NCI-H146 treated with DMSO at 0.1 percent for 48 hours (cell line): ENCODE data around the gene TFAP2A.

ENCODE experiments used
- DNase-seq: peaks from one replicate; lab custom pipeline; 2025; ENCODE audit not compliant: unreplicated experiment; lab: John Stamatoyannopoulos, UW

TFAP2A gene

GRCh38 chr6:10426781-10427279, 12.0 kb upstream of the TFAP2A start:
- no peak for DNase-seq

GRCh38 chr6:10425975-10426780, 11.3 kb upstream of the TFAP2A start:
- no peak for DNase-seq

GRCh38 chr6:10425176-10425974, 10.5 kb upstream of the TFAP2A start:
- DNase-seq: no peak

- DNase-seq: peak; percentile 89
Observed at GRCh38 chr6:10424040-10424439, 9.2 kb upstream of the TFAP2A start.

- no peak for DNase-seq
Observed at GRCh38 chr6:10422737-10423034, 7.8 kb upstream of the TFAP2A start.

- DNase-seq: no peak
Observed at GRCh38 chr6:10421921-10422736, 7.3 kb upstream of the TFAP2A start.

GRCh38 chr6:10421158-10421920, 6.5 kb upstream of the TFAP2A start:
- DNase-seq: no peak

GRCh38 chr6:10420546-10421157, 5.8 kb upstream of the TFAP2A start:
- DNase-seq: no peak

GRCh38 chr6:10419749-10420545, 5.1 kb upstream of the TFAP2A start:
- no peak for DNase-seq

- DNase-seq: no peak
Observed at GRCh38 chr6:10418862-10419748, 4.2 kb upstream of the TFAP2A start.

- no peak for DNase-seq
Observed at GRCh38 chr6:10418361-10418861, 3.5 kb upstream of the TFAP2A start.

GRCh38 chr6:10417681-10418104, 2.8 kb upstream of the TFAP2A start:
- no peak for DNase-seq

GRCh38 chr6:10416863-10417641, 2.2 kb upstream of the TFAP2A start:
- no peak for DNase-seq

- no peak for DNase-seq
Observed at GRCh38 chr6:10416516-10416862, 1.6 kb upstream of the TFAP2A start.

- no peak for DNase-seq
Observed at GRCh38 chr6:10415617-10416480, 975 bp upstream of the TFAP2A start.

- DNase-seq: no peak
Observed at GRCh38 chr6:10413850-10414738, 780 bp downstream of the TFAP2A start.
